ENCODE measurements around the gene SLC2A6. TPM values are rescaled to one million over a fixed set of nuclear protein-coding genes. Genes with fewer than 3 reads are reported as not detected.

The SLC2A6 gene
- total RNA-seq, 1 experiment from 2014 or later, result 18.7 TPM

- Histone ChIP-seq H3K9ac (ENCODE audit: extremely low read depth, insufficient read length, low read length) (no peak overlapping the region), H2BK5ac (ENCODE audit: insufficient read length, low read length) (no peak overlapping the region), H3K4me2 (ENCODE audit: insufficient read depth, insufficient read length, low read length) (no peak overlapping the region), H3K9me3 (ENCODE audit: control insufficient read depth, low read depth, low read length) (no peaks in the 10 kb centered on the region), H4K5ac (ENCODE audit: insufficient read length, low read depth, low read length) (no peak overlapping the region), H2AFZ (ENCODE audit: low read length) (no peak overlapping the region), H2BK12ac (ENCODE audit: insufficient read length, low read depth, low read length) (no peak overlapping the region), H2BK120ac (ENCODE audit: low read depth, low read length, poor library complexity, severe bottlenecking) (no peak overlapping the region), H3K4me1 (ENCODE audit: insufficient read depth, low read length) (no peaks in the 10 kb centered on the region), H3K23ac (ENCODE audit: insufficient read length, low read depth, low read length) (no peak overlapping the region), H3K18ac (ENCODE audit: insufficient read length, low read depth, low read length) (no peak overlapping the region), H2BK20ac (ENCODE audit: low read depth, low read length, poor library complexity, severe bottlenecking) (no peak overlapping the region), H2BK15ac (ENCODE audit: low read depth, low read length) (no peak overlapping the region), H4K8ac (replicated peaks; ENCODE audit: insufficient read length, low read depth, low read length) (no peak overlapping the region), H3K27ac (ENCODE audit: insufficient read length, low read depth, low read length) (no peak overlapping the region), H3K14ac (ENCODE audit: insufficient read depth, low read length) (no peak overlapping the region; the same call in 1 of the 2 replicates), H4K91ac (ENCODE audit: insufficient read length, low read depth, low read length) (no peak overlapping the region), H3K23me2 (ENCODE audit: insufficient read length, low read depth, low read length, poor library complexity, severe bottlenecking) (no peaks in the 10 kb centered on the region), H3T11ph (ENCODE audit: low read length) (no peak overlapping the region), H3K79me2 (ENCODE audit: insufficient read depth, low read length) (no peaks in the 10 kb centered on the region), H2AK5ac (ENCODE audit: insufficient read length, low read length) (no peak overlapping the region), H3K79me1 (ENCODE audit: insufficient read depth, low read depth, low read length, poor library complexity, severe bottlenecking) (no peaks in the 10 kb centered on the region), H3K27me3 (ENCODE audit: insufficient read depth, low read length) (no peaks in the 10 kb centered on the region), H4K20me1 (ENCODE audit: control insufficient read depth, insufficient read depth, insufficient read length) (no peaks in the 10 kb centered on the region), H3K4ac (ENCODE audit: low read depth, low read length) (no peak overlapping the region), H3K56ac (ENCODE audit: insufficient read length, low read depth, low read length) (no peak overlapping the region)
- Mint-ChIP-seq H3K27me3 (ENCODE audit: low read depth) (peaks cover 7% of the 10 kb centered on the region), H3K4me3 (no peak overlapping the region), H3K36me3 (ENCODE audit: insufficient read depth in 1 of 3, low read depth in 3 of 3) (no peaks in the 10 kb centered on the region), H3K27ac (no peak overlapping the region), H3K4me1 (no peaks in the 10 kb centered on the region), H3K9me3 (0 out of 5 replicates have a peak, but pooled peaks cover 0 to under 1% of the 10 kb centered on the region in 2 experiments)
- TF ChIP-seq, protein P1, sequence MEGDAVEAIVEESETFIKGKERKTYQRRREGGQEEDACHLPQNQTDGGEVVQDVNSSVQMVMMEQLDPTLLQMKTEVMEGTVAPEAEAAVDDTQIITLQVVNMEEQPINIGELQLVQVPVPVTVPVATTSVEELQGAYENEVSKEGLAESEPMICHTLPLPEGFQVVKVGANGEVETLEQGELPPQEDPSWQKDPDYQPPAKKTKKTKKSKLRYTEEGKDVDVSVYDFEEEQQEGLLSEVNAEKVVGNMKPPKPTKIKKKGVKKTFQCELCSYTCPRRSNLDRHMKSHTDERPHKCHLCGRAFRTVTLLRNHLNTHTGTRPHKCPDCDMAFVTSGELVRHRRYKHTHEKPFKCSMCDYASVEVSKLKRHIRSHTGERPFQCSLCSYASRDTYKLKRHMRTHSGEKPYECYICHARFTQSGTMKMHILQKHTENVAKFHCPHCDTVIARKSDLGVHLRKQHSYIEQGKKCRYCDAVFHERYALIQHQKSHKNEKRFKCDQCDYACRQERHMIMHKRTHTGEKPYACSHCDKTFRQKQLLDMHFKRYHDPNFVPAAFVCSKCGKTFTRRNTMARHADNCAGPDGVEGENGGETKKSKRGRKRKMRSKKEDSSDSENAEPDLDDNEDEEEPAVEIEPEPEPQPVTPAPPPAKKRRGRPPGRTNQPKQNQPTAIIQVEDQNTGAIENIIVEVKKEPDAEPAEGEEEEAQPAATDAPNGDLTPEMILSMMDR (conservative IDR thresholded peaks at IDR 0.05), result no peak
- WGBS (ENCODE audit: extremely low coverage, insufficient read length, low lambda C conversion rate), result no CpG with 5 or more reads among the region's 11 CpGs
- DNase-seq, result no peak
These were observed 14.5 kb upstream of the SLC2A6 start for GRCh38 chr9:133493428-133493827.
